GM21737 (cell line): Measurements from ENCODE around the gene FIBCD1.

Source experiments
- ATAC-seq: cut with Tn5 transposase; IDR thresholded peaks from one replicate; pipeline ENCODE4 v1.9.1; 2021; ENCODE audit warnings: mild to moderate bottlenecking, moderate library complexity; ENCODE audit not compliant: unreplicated experiment

Gene FIBCD1

DNA sequence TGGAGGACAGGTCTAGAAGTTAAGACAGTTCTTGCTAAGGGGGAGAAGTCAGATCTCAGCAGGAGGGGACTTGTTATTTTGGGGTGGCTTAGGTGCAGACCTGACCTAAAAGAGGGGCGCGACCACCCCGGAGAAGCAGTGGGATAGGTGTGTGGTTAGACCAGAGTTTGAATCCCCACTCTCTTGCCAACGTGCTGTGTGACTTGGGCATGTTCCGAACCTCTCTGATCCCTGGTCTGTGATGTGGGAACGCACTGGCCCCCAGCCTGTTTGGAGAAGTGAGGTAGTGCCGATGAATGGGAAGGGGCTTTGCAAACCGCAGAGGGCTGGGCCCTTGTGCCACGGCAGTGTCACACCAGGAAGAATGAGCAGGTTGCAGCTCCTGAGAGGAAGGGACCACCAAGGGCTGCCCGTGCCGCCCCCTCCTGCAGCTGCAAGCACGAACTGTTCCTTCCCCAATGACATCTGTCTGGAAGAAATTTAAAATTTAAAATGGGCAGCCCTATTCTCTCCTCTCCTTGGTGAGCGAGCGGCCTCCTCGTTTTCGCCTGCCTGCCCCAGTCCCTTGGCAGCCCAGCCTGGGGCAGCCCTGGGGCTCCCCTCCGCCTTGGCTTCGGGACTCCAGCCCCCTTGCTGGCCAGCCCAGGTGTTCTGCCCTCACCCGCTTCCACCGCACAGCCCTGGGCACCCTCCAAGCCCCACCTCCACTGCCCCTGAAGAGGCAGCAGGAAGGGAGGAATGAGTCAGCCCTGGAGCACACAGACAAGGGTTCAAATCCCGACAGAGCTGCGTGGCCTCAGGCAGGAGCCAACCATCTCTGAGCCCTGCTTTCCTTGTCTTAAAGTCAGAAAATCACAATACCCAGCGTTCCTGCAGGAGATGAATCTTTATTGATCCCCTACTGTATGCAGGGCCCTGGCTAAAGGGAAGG, 1.6 kb downstream of the FIBCD1 start:
- ATAC-seq = no peak

- no peak for ATAC-seq
Measured at GRCh38 chr9:130936285-130937117, 2.5 kb downstream of the FIBCD1 start.

DNA sequence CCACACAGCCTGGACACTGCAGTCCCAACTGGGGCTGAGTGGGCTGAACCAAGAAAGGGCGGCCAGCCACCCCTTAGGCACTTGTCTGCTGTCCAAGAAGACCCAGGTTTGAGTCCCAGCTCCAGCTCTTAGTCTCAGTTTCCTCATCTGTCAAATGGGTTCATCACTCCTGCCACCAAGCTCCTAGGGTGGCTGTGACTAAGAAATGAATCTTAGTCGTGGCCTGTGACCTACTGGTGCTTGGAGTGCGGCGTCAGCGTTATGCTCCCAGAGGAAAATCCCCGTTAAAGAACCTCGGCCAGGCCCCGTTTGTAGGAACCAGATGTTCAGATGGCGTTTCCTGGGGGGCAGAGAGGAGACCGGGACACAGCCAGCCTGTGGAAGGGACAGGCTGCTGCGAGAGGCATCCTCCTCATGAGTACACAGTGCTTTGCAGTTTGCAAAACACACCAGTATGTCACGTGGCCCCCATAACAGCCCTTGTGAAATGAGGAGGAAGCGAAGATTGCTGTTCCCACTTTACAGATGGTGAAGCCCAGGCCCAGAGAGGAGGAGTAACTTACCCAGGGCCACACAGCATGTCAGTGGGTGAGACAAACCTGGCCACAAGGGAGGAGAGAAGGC, 3.3 kb downstream of the FIBCD1 start:
- ATAC-seq = no peak

DNA sequence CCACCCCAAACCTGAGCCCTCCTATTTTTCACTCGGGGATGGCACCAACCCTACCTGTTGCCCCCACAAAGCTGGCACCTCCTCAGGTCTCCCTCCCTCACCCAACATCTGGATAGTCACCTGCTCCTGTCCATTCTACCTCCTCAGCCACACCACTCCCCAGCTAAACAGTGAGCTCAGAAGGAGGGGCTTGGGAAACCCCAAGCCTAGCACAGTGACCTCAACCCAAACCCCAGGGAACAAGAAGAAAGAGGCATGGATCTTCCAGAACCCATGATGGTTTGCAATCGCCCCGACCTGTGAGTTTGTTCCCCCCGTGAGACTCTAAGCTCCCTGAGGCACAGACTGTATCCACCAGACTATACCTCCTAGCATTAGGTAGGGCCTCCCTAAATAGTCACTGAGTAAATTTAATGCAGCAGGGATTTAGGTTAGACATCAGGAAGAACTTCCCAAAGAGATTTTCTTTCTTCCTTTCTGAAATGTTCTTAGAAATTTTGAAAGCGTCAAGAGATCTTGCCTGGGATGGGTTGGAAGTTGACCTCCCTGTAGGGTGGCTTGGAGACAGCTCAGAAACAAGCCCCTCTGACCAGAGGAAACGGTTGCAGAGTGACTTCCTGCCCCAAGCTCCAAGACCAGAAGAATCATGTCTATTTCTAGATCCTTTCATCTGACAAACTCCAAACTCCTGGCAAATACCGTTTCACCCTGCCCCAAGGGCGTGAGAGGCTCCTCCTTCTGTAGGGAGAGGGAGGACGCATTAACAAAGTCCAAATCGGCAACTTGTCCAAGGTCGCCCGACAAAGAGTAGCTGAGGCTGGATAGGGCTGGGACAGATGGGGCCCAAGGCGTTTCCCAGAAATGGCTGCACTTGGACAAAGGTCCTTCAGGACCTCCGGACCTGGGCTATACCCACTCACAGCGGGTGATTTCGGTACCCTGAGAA, 4.1 kb downstream of the FIBCD1 start:
- ATAC-seq = no peak

DNA sequence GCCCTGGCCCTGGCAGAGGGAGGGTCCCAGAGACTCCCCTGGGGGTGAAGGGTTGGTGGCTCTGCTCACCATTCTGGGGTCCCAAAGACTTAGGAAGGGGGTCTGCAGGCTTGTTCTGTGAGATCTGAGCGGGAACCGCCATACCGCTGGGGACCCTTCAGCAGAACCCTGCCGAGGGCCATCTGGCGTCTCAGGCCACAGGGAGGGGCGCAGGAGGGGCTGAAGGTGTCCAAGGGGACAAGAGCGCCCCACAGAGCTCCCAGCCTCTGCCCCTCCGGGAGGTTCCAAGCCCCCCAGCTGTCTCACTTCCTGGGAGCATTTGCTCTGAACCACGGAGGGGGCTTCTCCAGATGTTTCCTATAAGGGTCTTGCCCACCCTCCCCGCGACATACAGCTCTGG, 4.8 kb downstream of the FIBCD1 start:
- no peak for ATAC-seq

DNA sequence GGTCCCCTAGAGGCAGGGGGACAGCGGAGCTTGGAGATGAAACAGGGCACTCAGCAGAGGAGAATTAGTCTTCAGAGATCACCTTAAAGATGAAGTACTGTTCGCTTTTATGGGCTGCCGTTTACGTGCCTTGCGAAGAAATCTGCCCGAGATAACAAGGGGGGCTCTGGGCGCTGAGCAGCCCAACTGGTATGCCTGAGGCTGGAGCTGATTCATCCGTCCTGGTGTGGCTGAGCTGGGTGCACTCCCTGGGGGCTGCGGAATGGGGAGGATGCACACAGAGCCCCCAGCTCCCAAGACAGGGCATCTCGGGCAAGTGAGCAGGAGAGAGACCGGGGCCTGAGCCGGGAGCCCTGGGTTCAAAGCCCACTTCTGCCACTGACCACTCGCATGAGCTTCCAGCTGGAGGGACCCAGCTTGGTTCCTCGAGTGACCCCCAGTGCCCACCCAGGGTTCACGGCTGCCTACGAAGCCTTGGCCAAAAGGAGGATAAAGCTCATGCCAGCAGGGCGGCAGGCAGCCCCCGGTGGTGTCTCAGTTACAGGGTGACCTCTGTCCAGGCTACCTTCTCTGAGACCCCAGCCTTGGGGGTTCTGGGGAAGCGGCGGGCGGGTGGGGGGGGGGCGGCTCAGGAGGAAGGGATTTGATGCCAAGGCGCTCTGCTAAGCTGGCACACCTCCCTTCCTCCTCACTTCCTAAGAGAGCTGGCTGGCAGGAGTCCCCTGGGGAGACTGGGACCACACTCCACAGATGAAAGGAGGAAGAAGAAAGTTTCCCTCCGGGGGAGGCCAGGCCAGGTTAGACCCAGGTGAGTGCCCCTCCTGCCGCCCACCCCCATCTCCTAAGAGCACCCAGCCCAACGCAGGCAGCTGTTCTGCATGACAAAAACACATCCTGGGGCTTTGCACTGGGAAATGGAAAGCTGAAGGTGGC, 5.7 kb downstream of the FIBCD1 start:
- no peak for ATAC-seq

DNA sequence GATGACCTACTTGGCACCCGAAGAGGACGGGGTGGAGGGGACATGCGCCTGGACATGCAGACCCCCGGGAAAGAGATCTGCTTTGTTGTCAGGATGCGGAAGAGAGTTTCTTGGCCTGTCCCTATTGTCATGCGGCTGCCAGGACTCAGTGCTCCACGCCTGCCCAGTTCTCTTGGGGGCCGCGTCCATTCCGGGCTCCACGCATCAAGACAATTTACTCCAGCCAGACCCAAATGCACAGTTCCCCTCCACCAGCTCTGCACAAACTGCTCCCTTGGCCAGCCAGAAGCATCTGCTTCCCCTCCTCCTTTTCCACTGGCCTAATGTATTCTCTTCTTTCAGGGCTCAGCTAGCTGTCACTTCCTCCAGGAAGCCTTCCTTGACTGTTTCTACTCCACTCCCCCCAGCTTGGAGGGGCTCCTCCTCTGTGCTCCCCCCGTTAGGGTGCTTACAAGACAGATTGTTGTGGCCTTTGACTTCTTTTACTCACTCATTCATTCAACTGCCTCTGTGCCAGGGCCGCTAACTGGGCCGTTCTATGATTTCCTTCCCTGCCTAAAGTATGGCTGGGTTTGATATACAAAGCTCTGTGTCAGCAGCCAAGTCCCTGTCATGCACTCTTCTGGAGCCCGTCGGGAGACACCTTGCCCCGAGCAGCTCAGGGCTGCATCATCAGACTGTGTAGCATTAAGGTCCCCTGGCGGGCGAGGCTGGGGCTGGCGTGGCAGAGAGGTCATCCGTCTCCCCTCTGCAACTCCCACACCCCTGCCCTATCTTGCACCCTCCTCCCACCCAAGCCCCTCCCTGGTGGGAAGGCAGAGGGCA, 6.6 kb downstream of the FIBCD1 start:
- ATAC-seq = no peak

DNA sequence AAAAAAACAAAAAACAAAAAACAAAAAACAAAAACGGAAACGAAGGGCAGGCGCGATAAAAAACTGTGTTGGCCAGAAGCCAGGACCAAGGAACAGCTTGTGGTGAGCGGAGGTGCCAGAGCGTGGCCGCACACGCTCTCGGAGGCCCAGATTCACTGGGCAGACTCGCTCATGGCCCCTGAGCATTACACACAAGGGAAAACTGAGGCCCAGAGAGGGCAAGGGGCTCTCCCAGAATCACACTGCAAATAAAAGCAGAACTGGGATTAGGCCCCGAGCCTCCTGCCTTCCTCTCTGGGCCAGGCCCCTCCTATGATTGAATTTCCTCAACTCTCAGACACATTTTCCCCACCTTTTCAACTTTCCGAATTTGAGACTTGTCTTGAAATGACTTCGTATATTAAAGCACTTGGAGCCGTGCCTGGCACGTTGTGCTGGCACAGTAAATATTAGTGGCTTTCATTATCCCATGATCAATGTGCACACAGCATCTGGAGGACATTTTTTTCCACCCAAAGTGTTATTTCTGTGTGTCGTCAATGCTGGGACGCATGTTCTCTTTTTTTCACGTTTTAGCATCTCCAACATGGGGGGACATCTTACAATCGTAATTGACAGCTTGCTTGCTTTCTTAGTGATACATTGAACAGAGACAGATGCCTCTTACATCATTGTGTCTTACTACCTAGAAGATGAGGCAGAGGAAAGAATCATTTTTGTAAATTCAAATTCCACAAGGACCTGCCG, 7.4 kb downstream of the FIBCD1 start:
- no peak for ATAC-seq

GRCh38 chr9:130930804-130931349, 8.2 kb downstream of the FIBCD1 start:
- no peak for ATAC-seq

DNA sequence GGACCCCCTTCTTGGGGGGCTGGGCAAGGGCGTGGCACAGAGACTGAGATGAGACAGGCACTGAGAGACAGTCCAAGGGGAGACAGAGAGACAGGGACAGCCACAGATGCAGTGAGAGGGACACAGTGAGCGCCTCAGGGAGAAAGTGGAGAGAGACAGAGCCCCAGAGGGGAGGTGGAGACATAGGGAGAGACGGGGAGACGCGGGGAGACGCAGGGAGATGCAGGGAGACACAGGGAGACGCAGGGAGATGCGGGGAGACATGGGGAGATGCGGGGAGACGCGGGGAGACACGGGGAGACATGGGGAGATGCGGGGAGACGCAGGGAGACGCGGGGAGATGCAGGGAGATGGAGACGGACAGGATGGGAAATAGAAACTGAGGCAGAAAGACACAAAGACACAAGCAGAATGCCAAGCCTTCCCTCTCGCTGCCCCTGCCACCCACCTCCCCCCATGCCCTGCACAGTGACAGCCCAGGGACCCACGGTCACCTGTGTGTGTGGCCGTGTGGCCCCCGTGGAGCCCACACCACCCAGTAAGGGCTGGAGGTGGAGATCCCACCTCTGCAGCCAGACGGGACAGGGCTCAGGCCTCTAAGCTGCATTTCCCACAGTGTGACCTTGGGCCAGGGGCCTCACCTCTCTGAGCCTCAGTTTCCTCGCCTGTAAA, 8.8 kb downstream of the FIBCD1 start:
- no peak for ATAC-seq

GRCh38 chr9:130929571-130930038, 9.4 kb downstream of the FIBCD1 start:
- ATAC-seq = no peak

GRCh38 chr9:130927995-130928900, 10.8 kb downstream of the FIBCD1 start:
- ATAC-seq = no peak

- no peak for ATAC-seq
Measured at GRCh38 chr9:130927338-130927737, 11.7 kb downstream of the FIBCD1 start.

DNA sequence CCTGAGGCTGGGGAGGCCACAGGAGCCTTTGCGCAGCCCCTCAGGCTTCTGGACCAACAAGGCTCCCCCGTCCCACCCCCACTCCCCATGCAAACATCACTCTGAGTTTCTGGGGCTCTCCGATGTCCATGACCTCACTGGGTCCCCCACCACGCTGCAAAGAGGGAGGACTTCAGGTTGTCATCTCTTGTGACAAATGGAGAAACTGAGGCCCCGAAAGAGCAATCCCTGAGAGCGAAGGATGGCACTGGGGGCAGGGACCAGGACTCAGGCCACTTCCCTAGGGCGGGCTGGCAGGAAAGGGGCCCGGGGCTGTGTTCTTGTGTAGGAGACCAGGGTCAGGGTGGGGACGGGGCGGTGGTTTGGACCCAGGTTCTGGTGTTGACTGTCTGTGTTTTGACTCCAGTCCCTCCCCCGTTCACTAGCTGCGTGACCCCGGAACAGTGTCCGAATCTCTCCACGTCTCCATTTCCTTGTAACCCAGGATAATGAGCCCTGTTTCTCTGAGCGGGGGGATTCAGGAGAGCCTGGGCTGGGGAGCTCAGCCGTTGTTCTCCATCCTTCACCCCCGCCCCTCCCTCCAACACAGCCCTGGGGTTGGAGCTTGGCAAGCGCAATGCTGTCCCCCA, 13.9 kb downstream of the FIBCD1 start:
- ATAC-seq = no peak

DNA sequence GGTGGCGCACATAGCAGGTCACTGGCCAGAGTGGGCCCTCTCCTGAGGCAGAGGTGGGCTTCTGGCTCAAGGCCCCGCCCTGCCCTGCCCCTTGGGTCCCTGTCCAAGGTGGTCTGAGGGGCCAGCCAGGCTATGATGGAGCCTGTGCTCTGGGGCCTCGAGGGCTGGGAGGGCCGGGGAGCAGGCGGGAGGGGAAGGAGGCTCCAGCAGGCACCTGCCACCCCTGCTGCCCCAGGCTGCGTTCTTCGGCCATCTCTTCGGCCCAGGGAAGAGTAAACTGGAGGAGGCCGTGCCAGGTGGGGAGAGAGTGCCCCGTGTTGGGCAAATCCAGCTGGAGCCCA, 14.6 kb downstream of the FIBCD1 start:
- ATAC-seq = no peak
